ENCODE measurements around the gene ECT2L. TPM values are rescaled to one million over a fixed set of nuclear protein-coding genes. Genes with fewer than 3 reads are reported as not detected.

Gene ECT2L
- total and polyA plus RNA-seq, 2 of the 13 experiments (the other 11 are each of a cell fraction or from before 2014, with no cell fraction given): 0.12 TPM; not detected in 1

- TF ChIP-seq HNF1A (IDR thresholded peaks at IDR 0.05; ENCODE audit: low read depth) (peak; percentile 62; the same call in 1 of the 2 replicates), HNF1A (CRISPR knock-in tag; IDR thresholded peaks at IDR 0.05; ENCODE audit: borderline replicate concordance) (peak; percentile 60; the same call in 1 of the 2 replicates), ZNF10 (CRISPR knock-in tag; IDR thresholded peaks at IDR 0.05; ENCODE audit: borderline replicate concordance, low read depth) (no peak), FOXK1 (CRISPR knock-in tag; IDR thresholded peaks at IDR 0.05; ENCODE audit: borderline replicate concordance, low read depth) (no peak; the same call in 1 of the 2 replicates), RARG (CRISPR knock-in tag; IDR thresholded peaks at IDR 0.05; ENCODE audit: low read depth) (no peak), ZNF546 (CRISPR knock-in tag; conservative IDR thresholded peaks at IDR 0.05) (no peak), SP5 (CRISPR knock-in tag; IDR thresholded peaks at IDR 0.05; ENCODE audit: borderline replicate concordance, low read depth) (peak; percentile 53), ZBTB3 (CRISPR knock-in tag; IDR thresholded peaks at IDR 0.05; ENCODE audit: borderline replicate concordance, low read depth) (no peak), ZBTB14 (CRISPR knock-in tag; IDR thresholded peaks at IDR 0.05) (no peak), ZNF589 (CRISPR knock-in tag; conservative IDR thresholded peaks at IDR 0.05) (no peak), ZNF280B (CRISPR knock-in tag; IDR thresholded peaks at IDR 0.05; ENCODE audit: borderline replicate concordance) (no peak), ZNF34 (CRISPR knock-in tag; IDR thresholded peaks at IDR 0.05; ENCODE audit: borderline replicate concordance) (no peak), RBM39 (IDR thresholded peaks at IDR 0.05; ENCODE audit: low read depth, low read length, poor library complexity, severe bottlenecking) (no peak), ZNF160 (CRISPR knock-in tag; IDR thresholded peaks at IDR 0.05) (no peak), HOXA3 (CRISPR knock-in tag; IDR thresholded peaks at IDR 0.05) (no peak; the same call in 1 of the 2 replicates), HNRNPK (IDR thresholded peaks at IDR 0.05; ENCODE audit: low read depth, low read length, poor library complexity, severe bottlenecking) (no peak), IKZF4 (CRISPR knock-in tag; IDR thresholded peaks at IDR 0.05; ENCODE audit: borderline replicate concordance, low read depth, not compliant biosample characterization) (no peak), ZNF709 (CRISPR knock-in tag; IDR thresholded peaks at IDR 0.05) (0 out of 2 replicates have a peak, but pooled peaks have one; percentile 21), ZNF816 (CRISPR knock-in tag; IDR thresholded peaks at IDR 0.05; ENCODE audit: borderline replicate concordance) (0 out of 2 replicates have a peak, but pooled peaks have one; percentile 53), ZFP82 (CRISPR knock-in tag; IDR thresholded peaks at IDR 0.05; ENCODE audit: borderline replicate concordance) (no peak), NR3C1 (CRISPR knock-in tag; IDR thresholded peaks at IDR 0.05) (no peak), ZIK1 (CRISPR knock-in tag; IDR thresholded peaks at IDR 0.05; ENCODE audit: borderline replicate concordance, low read depth) (no peak)
These were observed 18.4 kb downstream of the ECT2L start (continued) for GRCh38 chr6:138814179-138814834.
